ENCODE data around the gene RALGDS. TPM values are rescaled to one million over a fixed set of nuclear protein-coding genes. Genes with fewer than 3 reads are reported as not detected.

RALGDS gene
- total and polyA plus RNA-seq, 12 donors: 15.6 to 45.1 (median 28.1) TPM

DNA sequence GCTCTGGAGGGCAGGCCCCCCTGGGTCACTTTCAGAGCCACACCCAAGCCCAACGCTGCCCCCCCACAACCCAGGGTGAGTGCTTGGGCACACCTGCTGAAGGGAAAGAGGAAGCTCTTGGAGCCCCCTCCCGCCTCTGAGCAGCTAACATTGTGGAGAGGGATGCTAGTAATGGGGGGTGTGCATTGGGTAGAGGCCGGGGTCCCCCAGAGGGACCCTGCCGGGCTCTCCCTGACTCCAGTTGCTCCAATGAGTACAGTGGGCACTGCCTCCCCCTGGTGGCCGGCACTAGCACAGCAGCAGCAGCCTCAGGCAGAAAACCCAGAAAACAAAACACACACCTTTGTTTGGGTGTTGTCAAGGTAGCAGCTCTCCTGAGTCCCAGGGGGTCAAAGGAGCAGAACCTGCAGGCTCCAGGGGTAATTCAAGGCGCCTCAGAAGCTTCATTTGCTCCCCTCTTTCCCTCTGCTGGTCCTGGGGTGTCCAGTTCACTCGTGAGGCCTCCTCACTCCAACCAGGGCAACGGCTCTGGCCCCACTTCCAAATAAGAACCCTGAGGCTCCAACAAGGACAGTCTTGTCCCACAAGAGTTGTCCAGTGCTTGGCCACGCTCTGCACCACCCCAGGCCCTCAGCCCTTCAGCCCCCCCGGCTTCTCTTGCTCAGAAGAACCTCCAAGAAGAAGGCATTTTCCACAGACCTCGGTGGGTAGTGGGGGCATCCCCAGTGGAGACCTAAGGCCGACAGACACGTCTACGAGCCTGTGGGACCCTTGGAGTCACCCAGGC lies 26.6 kb upstream of the RALGDS start:
- H3K36me3 ChIP-seq: no peaks in the 10 kb centered on the region
- H3K9me3 ChIP-seq: no peaks in the 10 kb centered on the region
- peak overlapping the region in 9 of 10 donors; percentile 56 to 80 (median 78) for H3K4me3 ChIP-seq
- TF ChIP-seq, protein P1, sequence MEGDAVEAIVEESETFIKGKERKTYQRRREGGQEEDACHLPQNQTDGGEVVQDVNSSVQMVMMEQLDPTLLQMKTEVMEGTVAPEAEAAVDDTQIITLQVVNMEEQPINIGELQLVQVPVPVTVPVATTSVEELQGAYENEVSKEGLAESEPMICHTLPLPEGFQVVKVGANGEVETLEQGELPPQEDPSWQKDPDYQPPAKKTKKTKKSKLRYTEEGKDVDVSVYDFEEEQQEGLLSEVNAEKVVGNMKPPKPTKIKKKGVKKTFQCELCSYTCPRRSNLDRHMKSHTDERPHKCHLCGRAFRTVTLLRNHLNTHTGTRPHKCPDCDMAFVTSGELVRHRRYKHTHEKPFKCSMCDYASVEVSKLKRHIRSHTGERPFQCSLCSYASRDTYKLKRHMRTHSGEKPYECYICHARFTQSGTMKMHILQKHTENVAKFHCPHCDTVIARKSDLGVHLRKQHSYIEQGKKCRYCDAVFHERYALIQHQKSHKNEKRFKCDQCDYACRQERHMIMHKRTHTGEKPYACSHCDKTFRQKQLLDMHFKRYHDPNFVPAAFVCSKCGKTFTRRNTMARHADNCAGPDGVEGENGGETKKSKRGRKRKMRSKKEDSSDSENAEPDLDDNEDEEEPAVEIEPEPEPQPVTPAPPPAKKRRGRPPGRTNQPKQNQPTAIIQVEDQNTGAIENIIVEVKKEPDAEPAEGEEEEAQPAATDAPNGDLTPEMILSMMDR (IDR thresholded peaks at IDR 0.05): peak; percentile 95 to 99 (median 97)
- H3K27ac ChIP-seq: peak overlapping the region in 9 of 10 donors; percentile 71 to 91 (median 83)
- no peaks in the 10 kb centered on the region for H3K27me3 ChIP-seq
- ATAC-seq (peak in 5 of 8 donors; percentile 16 to 40 (median 33)), DNase-seq (peak; percentile 74 to 82)
- intact Hi-C loops (cut with DNase I): loop anchor here in 9 of 10 donors (1.0 to 10.0 kb wide), 9 partner anchors 44 to 117 kb away; partner anchors contain the start of gene GTF3C5 (in 3 of the 9)
- 32 to 34% methylated on average over 13 to 14 of the region's 14 CpGs for WGBS, 2 donors
- H3K4me1 ChIP-seq: peaks cover 23 to 62% (median 49%) of the 10 kb centered on the region in 9 donors

DNA sequence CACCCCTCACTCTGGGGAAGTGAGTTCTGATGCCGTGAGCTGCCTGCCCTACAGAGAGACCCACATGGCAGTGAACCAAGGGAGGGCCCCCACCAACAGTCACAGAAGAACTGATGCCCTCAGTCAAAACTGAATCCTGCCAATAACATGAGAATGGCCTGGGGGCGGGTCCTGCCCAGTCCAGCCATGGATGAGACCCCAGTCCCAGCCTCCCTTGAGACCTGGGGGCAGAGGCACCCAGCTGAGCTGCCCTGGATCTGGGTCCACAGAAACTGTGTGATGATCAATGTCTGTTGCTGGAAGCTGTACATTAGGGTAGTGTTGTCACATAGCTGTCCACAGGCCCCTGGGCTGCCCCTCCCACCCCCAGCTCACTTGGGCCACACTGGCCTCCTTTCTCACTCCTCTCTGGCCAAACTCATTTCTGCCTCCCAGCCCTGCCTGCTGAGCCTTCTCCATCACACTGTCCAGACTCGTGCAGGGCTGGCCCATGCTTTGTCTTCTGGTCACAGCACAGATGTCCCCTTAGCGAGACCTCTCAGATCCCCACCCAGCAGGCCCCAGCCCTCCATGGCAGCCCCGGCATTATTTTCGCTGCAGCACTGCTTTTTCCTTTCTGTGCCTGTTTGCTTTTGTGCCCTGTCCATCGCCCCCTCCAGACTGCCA lies 25.8 kb upstream of the RALGDS start:
- intact Hi-C loops (cut with DNase I): loop anchor here in 9 of 10 donors (1.0 to 10.0 kb wide), 9 partner anchors 44 to 116 kb away; partner anchors contain the start of gene GTF3C5 (in 3 of the 9)
- H3K9me3 ChIP-seq: no peaks in the 10 kb centered on the region
- H3K4me3 ChIP-seq: peak overlapping the region in 1 of 10 donors; percentile 80
- no peaks in the 10 kb centered on the region for H3K36me3 ChIP-seq
- peaks cover 23 to 68% (median 57%) of the 10 kb centered on the region in 9 donors for H3K4me1 ChIP-seq
- DNase-seq: no peak
- TF ChIP-seq, protein P1 (IDR thresholded peaks at IDR 0.05): no peak
- H3K27ac ChIP-seq: peak overlapping the region in 2 of 10 donors; percentile 73 to 87
- WGBS, 2 donors: 67% methylated on average over 7 of the region's 7 CpGs
- no peaks in the 10 kb centered on the region for H3K27me3 ChIP-seq
- ATAC-seq: no peak

DNA sequence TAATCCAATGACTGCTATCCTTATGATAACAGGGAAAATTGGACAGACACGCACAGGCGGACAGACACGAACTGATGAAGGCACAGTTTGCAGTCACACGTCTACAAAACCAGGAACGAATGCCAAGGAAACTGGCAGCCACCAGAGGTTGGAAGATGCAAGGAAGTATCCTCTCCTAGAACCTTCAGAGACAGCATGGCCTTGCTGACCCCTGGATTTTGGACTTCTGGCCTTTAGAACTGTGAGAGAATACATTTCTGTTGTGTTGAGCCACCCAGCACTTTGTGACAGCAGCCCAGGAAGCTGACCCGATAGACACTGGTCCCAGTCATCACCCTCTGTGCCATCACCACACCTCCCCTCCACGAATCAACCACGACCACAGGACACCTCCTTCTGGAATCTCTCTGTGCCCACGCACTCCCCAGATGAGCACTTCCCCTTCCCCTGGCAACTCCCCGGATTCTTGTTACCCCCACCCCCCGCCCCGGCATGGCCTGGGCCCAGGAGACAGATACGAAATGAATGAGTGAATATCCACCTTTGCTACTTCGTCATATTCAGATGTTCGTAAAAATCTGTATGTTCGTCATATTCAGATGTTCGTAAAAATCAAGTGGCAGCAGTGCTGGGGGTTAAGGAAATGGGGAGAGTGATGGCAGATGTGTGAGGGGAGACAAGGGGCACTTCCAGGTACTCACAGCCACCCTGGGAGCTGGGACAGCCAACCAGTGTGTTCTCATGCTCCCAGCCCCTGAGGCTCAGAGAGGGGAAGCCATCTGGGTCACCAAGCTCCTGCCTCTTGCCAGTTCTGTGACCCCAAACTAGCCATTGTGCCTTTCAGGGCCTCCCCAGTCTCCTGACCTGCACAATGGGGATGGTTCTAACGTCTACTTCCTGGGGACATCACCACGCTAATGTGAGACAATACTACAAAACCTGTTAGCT lies 24.1 kb upstream of the RALGDS start:
- 63 to 68% methylated on average over 19 of the region's 19 CpGs for WGBS, 2 donors
- peak overlapping the region in 4 of 10 donors; percentile 56 to 81 (median 66) for H3K27ac ChIP-seq
- DNase-seq: no peak
- no peaks in the 10 kb centered on the region for H3K9me3 ChIP-seq
- H3K4me3 ChIP-seq: peak overlapping the region in 5 of 10 donors; percentile 45 to 50 (median 49)
- peaks cover 23 to 81% (median 69%) of the 10 kb centered on the region in 9 donors for H3K4me1 ChIP-seq
- H3K27me3 ChIP-seq: no peaks in the 10 kb centered on the region
- intact Hi-C loops (cut with DNase I): loop anchor here (1.0 to 10.0 kb wide), 8 partner anchors 42 to 113 kb away; partner anchors contain the start of gene GTF3C5 (in 2 of the 10)
- ATAC-seq: no peak
- no peaks in the 10 kb centered on the region for H3K36me3 ChIP-seq
- TF ChIP-seq, protein P1 (IDR thresholded peaks at IDR 0.05): no peak
